Measurements from ENCODE around the gene FBXO10. TPM values are rescaled to one million over a fixed set of nuclear protein-coding genes. Genes with fewer than 3 reads are reported as not detected.

The FBXO10 gene
- total RNA-seq, 4 donors from 2014 or later = 4.5 to 5.7 (median 5.6) TPM

DNA sequence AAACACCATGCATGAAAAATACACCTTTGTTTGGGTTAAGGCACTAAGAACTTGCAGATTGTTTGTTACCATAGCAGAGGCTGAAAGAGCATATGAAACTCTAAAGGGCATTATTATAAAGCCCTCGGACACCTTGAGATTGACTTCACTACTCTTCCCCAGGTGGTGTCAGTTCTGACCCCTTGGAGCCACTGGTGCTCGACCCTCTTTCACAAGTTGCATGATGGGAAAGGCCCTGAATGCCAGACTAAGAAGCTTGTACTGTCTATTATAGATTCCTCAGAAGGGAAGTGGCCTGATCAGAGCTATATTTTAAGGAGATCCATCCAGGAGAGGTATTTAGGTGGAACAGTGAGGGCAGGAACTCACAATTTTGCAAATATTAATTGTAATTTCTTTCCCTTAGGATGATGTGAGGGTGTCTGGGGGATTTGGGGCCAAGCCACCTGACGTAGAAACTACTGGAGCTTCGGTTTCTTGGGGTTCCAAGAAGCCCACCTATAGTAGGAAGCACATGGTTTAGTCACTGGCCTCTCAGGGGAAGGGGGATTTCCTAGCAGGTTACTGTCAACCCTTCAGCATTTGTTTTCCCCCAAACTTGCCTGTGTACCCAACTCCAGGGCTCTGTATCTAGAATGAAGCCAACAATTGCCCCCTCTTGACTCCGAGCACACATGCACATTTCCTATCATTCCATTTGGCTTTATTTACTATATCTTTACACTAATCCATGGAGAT lies 16.2 kb downstream of the FBXO10 start:
- TF ChIP-seq CTCF (IDR thresholded peaks at IDR 0.05; ENCODE audit: low read depth) = no peak

- no peak for TF ChIP-seq CTCF (IDR thresholded peaks at IDR 0.05; ENCODE audit: low read depth)
Measured at GRCh38 chr9:37559125-37559524, 17.1 kb downstream of the FBXO10 start.

GRCh38 chr9:37555786-37556185 lies 20.4 kb downstream of the FBXO10 start:
- no peak for TF ChIP-seq CTCF (IDR thresholded peaks at IDR 0.05; ENCODE audit: low read depth)

- TF ChIP-seq CTCF (IDR thresholded peaks at IDR 0.05; ENCODE audit: low read depth) = no peak
Measured at GRCh38 chr9:37554318-37554717, 21.9 kb downstream of the FBXO10 start.

DNA sequence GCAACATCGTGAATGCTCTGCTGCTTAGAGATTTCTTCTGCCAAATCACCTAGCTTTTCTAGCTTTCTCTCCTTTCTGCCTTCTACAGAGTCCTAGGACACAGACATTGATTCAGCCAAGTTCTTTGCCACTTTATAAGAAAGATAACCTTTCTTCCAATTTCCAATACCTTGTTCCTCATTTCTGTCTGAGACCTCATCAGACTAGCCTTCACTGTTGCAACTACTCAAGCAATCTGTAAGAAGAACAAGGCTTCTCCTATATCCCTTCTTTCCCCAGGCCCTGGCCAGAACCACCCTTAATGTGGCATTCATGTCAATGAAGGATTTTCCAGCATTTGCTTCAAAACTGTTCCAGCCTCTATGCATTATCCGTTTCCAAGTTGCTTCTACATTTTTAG lies 24.3 kb downstream of the FBXO10 start:
- TF ChIP-seq CTCF (IDR thresholded peaks at IDR 0.05; ENCODE audit: low read depth) = no peak

GRCh38 chr9:37551468-37551867 lies 24.7 kb downstream of the FBXO10 start:
- TF ChIP-seq CTCF (IDR thresholded peaks at IDR 0.05; ENCODE audit: low read depth) = no peak

DNA sequence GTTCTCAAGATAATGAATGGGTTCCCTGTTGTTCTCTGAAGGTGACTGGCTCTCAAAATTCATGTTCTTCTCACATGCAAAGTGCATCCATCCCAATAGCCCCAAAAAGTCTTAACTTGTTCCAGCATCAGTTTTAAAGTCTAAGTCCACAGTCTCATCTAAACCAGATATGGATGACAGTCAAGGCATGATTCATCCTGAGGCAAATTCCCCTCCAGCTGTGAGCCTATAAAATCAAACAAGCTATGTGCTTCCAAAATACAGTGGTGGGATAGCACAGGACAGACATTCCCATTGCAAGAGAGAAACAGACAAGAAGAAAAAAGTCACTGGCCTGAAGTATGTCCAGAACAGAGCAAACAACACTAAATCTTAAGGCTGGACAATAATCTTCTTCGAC lies 25.4 kb downstream of the FBXO10 start:
- no peak for TF ChIP-seq CTCF (IDR thresholded peaks at IDR 0.05; ENCODE audit: low read depth)

Data from subcutaneous adipose tissue (tissue), 4 donors.